ENCODE results near the gene ENO4.

GRCh38 chr10:116836083-116836482, 13.2 kb upstream of the ENO4 start:
- TF ChIP-seq CTCF (IDR thresholded peaks at IDR 0.05), result no peak
- no peak for TF ChIP-seq POLR2A (IDR thresholded peaks at IDR 0.05)

Data from prostate gland (tissue), 2 donors.